Measurements from ENCODE around the gene DAB2IP. TPM values are rescaled to one million over a fixed set of nuclear protein-coding genes. Genes with fewer than 3 reads are reported as not detected.

Gene DAB2IP
- total and polyA plus RNA-seq, 9 donors = 26.3 to 49.0 (median 39.3) TPM

GRCh38 chr9:121765021-121765950 lies 113.9 kb downstream of the DAB2IP start:
- no peak overlapping the region for H3K4me3 ChIP-seq (ENCODE audit: low read length)
- H3K36me3 ChIP-seq (ENCODE audit: control insufficient read depth, insufficient read depth, low read length) = peaks cover 96% of the 10 kb centered on the region
- H3K9me3 ChIP-seq (replicated peaks; ENCODE audit: control insufficient read depth, low read depth, low read length) = no peaks in the 10 kb centered on the region
- no peaks in the 10 kb centered on the region for H3K27me3 ChIP-seq (ENCODE audit: control insufficient read depth, insufficient read depth, low read length)
- 83% methylated on average over 3 of the region's 8 CpGs for WGBS (ENCODE audit: insufficient coverage)
- no peak overlapping the region for H3K27ac ChIP-seq (ENCODE audit: low read length)
- H3K4me1 ChIP-seq (ENCODE audit: control insufficient read depth, insufficient read depth, low read length) = peaks cover 3% of the 10 kb centered on the region
- DNase-seq = peak; percentile 52

- no peak overlapping the region for H3K27ac ChIP-seq (ENCODE audit: low read length)
- H3K36me3 ChIP-seq (ENCODE audit: control insufficient read depth, insufficient read depth, low read length) = peaks cover 96% of the 10 kb centered on the region
- no peaks in the 10 kb centered on the region for H3K9me3 ChIP-seq (replicated peaks; ENCODE audit: control insufficient read depth, low read depth, low read length)
- H3K27me3 ChIP-seq (ENCODE audit: control insufficient read depth, insufficient read depth, low read length) = no peaks in the 10 kb centered on the region
- H3K4me3 ChIP-seq (ENCODE audit: low read length) = no peak overlapping the region
- 85% methylated on average over 18 of the region's 19 CpGs for WGBS (ENCODE audit: insufficient coverage)
- no peak for DNase-seq
- H3K4me1 ChIP-seq (ENCODE audit: control insufficient read depth, insufficient read depth, low read length) = peaks cover 6% of the 10 kb centered on the region
Measured at GRCh38 chr9:121766081-121766683, 114.7 kb downstream of the DAB2IP start.

- H3K27me3 ChIP-seq (ENCODE audit: control insufficient read depth, insufficient read depth, low read length) = no peaks in the 10 kb centered on the region
- H3K4me1 ChIP-seq (ENCODE audit: control insufficient read depth, insufficient read depth, low read length) = peaks cover 17% of the 10 kb centered on the region
- H3K9me3 ChIP-seq (replicated peaks; ENCODE audit: control insufficient read depth, low read depth, low read length) = no peaks in the 10 kb centered on the region
- H3K36me3 ChIP-seq (ENCODE audit: control insufficient read depth, insufficient read depth, low read length) = peaks cover 97% of the 10 kb centered on the region
- no peak overlapping the region for H3K4me3 ChIP-seq (ENCODE audit: low read length)
- H3K27ac ChIP-seq (ENCODE audit: low read length) = no peak overlapping the region
- no peak for DNase-seq
- 89% methylated on average over 7 of the region's 9 CpGs for WGBS (ENCODE audit: insufficient coverage)
Measured at GRCh38 chr9:121767171-121767769, 115.8 kb downstream of the DAB2IP start.

- no peak overlapping the region for H3K27ac ChIP-seq (ENCODE audit: low read length)
- WGBS (ENCODE audit: insufficient coverage) = 89% methylated on average over 11 of the region's 15 CpGs
- H3K4me1 ChIP-seq (ENCODE audit: control insufficient read depth, insufficient read depth, low read length) = peaks cover 30% of the 10 kb centered on the region
- H3K27me3 ChIP-seq (ENCODE audit: control insufficient read depth, insufficient read depth, low read length) = no peaks in the 10 kb centered on the region
- H3K4me3 ChIP-seq (ENCODE audit: low read length) = no peak overlapping the region
- no peak for DNase-seq
- no peaks in the 10 kb centered on the region for H3K9me3 ChIP-seq (replicated peaks; ENCODE audit: control insufficient read depth, low read depth, low read length)
- peaks cover 96% of the 10 kb centered on the region for H3K36me3 ChIP-seq (ENCODE audit: control insufficient read depth, insufficient read depth, low read length)
Measured at GRCh38 chr9:121768416-121769015, 117.1 kb downstream of the DAB2IP start.

GRCh38 chr9:121769939-121770338 lies 118.5 kb downstream of the DAB2IP start:
- 94% methylated on average over 2 of the region's 4 CpGs for WGBS (ENCODE audit: insufficient coverage)
- no peak for DNase-seq
- Histone ChIP-seq H3K4me3 (ENCODE audit: low read length) (no peak overlapping the region), H3K27me3 (ENCODE audit: control insufficient read depth, insufficient read depth, low read length) (no peaks in the 10 kb centered on the region), H3K36me3 (ENCODE audit: control insufficient read depth, insufficient read depth, low read length) (peaks cover 96% of the 10 kb centered on the region), H3K4me1 (ENCODE audit: control insufficient read depth, insufficient read depth, low read length) (peaks cover 41% of the 10 kb centered on the region), H3K9me3 (replicated peaks; ENCODE audit: control insufficient read depth, low read depth, low read length) (no peaks in the 10 kb centered on the region), H3K27ac (ENCODE audit: low read length) (no peak overlapping the region)

GRCh38 chr9:121770415-121771273 lies 119.2 kb downstream of the DAB2IP start:
- 87% methylated on average over 9 of the region's 10 CpGs for WGBS (ENCODE audit: insufficient coverage)
- no peak overlapping the region for H3K27ac ChIP-seq (ENCODE audit: low read length)
- DNase-seq = no peak
- H3K36me3 ChIP-seq (ENCODE audit: control insufficient read depth, insufficient read depth, low read length) = peaks cover 97% of the 10 kb centered on the region
- no peaks in the 10 kb centered on the region for H3K27me3 ChIP-seq (ENCODE audit: control insufficient read depth, insufficient read depth, low read length)
- no peak overlapping the region for H3K4me3 ChIP-seq (ENCODE audit: low read length)
- no peaks in the 10 kb centered on the region for H3K9me3 ChIP-seq (replicated peaks; ENCODE audit: control insufficient read depth, low read depth, low read length)
- H3K4me1 ChIP-seq (ENCODE audit: control insufficient read depth, insufficient read depth, low read length) = peaks cover 45% of the 10 kb centered on the region

- WGBS (ENCODE audit: insufficient coverage) = 29% methylated on average over 4 of the region's 5 CpGs
- Histone ChIP-seq H3K27me3 (ENCODE audit: control insufficient read depth, insufficient read depth, low read length) (no peaks in the 10 kb centered on the region), H3K9me3 (replicated peaks; ENCODE audit: control insufficient read depth, low read depth, low read length) (no peaks in the 10 kb centered on the region), H3K4me1 (ENCODE audit: control insufficient read depth, insufficient read depth, low read length) (peaks cover 45% of the 10 kb centered on the region), H3K27ac (ENCODE audit: low read length) (peak overlapping the region; percentile 47), H3K4me3 (ENCODE audit: low read length) (no peak overlapping the region), H3K36me3 (ENCODE audit: control insufficient read depth, insufficient read depth, low read length) (peaks cover 97% of the 10 kb centered on the region)
- no peak for DNase-seq
Measured at GRCh38 chr9:121771418-121771817, 120.0 kb downstream of the DAB2IP start.

- no peak overlapping the region for H3K4me3 ChIP-seq (ENCODE audit: low read length)
- H3K9me3 ChIP-seq (replicated peaks; ENCODE audit: control insufficient read depth, low read depth, low read length) = no peaks in the 10 kb centered on the region
- peak; percentile 55 for DNase-seq
- peaks cover 48% of the 10 kb centered on the region for H3K4me1 ChIP-seq (ENCODE audit: control insufficient read depth, insufficient read depth, low read length)
- 86% methylated on average over 14 of the region's 16 CpGs for WGBS (ENCODE audit: insufficient coverage)
- H3K27ac ChIP-seq (ENCODE audit: low read length) = peak overlapping the region; percentile 47
- H3K27me3 ChIP-seq (ENCODE audit: control insufficient read depth, insufficient read depth, low read length) = no peaks in the 10 kb centered on the region
- H3K36me3 ChIP-seq (ENCODE audit: control insufficient read depth, insufficient read depth, low read length) = peaks cover 97% of the 10 kb centered on the region
Measured at GRCh38 chr9:121771851-121772599, 120.6 kb downstream of the DAB2IP start.

Data from muscle of leg (tissue), 11 donors.